H4 (cell line): ENCODE data around the gene PFN3. TPM values are rescaled to one million over a fixed set of nuclear protein-coding genes. Genes with fewer than 3 reads are reported as not detected.

Experiments used
- DNase-seq: peaks from one replicate; pipeline ENCODE4 v3.0.0-alpha.2; 2015; ENCODE audit warnings: low spot score
- total RNA-seq: library from RNA; depleted of rRNA; stranded (reverse); fragments of >200 nt; shearing (Covaris generic); gene quantifications from 2 replicates; pipeline ENCODE4 v1.2.3, GENCODE V29; 2014; rRNA removed

Gene PFN3, protein sequence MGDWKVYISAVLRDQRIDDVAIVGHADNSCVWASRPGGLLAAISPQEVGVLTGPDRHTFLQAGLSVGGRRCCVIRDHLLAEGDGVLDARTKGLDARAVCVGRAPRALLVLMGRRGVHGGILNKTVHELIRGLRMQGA
- not detected in 2 replicates for total RNA-seq

GRCh38 chr5:177399997-177400868 is at the start of gene PFN3:
TSS of gene PFN3 (minus strand) at chr5:177400661. CDS start at chr5:177400576, 85 bp downstream.
- DNase-seq, result no peak

- no peak for DNase-seq
These were observed 48.9 kb upstream of the PFN3 start for GRCh38 chr5:177449140-177450061.

DNA sequence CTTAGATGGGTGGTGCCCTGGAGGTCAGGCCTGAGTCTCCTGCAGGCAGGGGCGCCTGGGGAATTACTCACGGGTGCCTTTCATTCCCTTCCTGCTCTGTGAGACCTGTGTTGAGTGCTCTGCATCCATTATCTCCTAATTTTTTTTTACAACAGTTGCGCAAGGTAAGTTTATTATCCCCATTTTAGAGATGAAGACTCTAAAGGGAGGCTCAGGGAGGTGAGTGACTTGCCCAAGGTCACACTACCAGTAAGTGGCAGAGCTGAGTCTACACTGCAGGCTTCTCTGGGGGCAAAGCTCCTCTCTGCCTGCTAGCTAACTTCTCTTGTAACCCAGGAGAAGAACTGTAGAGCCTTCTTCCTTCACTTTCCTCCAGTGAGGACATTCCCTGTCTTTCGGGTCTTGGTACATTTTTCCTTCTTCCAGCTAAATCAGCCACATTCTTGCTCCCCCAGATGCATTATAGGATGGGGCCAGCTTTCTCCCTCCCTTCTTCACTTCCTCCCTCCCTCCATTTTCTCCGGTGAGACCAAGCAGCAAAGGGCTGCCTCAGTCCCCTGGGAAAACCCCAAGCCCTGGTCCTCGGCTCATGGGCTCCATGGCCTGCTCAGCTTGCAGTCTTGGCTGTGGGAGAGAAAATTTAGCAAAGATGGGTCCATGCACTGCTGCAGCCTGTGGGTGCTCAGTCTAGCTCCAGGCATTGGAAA is 47.9 kb upstream of the PFN3 start:
- no peak for DNase-seq

GRCh38 chr5:177447611-177448243 is 47.3 kb upstream of the PFN3 start:
- DNase-seq, result peak; percentile 99

DNA sequence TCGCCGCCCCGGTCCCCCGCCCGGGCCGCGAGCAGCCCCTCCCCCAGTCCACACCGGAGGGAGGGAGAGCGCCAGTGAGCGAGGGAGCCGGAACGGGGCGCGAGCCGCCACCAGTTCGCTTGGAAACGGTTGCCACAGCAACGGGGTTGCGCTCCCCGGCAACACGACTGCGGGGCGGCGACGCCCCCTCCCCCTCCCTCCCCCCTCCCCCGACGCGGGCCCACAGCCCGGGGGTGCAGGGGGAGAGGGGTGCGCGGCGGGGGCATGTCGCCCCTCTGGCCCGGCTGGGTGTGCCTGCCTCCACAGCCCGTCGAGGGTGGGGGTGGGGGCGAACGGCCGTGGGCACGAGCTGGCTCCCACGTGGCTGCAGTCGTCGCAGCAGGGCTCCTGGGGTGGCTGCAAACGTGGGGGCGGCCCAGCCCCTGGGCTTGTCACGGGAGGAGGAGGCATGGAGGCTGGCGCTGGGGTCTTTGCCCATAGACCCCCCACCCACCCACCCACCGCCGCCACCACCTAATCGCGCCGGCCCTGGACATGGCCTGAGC is 46.7 kb upstream of the PFN3 start:
- DNase-seq, result peak; percentile 86

DNA sequence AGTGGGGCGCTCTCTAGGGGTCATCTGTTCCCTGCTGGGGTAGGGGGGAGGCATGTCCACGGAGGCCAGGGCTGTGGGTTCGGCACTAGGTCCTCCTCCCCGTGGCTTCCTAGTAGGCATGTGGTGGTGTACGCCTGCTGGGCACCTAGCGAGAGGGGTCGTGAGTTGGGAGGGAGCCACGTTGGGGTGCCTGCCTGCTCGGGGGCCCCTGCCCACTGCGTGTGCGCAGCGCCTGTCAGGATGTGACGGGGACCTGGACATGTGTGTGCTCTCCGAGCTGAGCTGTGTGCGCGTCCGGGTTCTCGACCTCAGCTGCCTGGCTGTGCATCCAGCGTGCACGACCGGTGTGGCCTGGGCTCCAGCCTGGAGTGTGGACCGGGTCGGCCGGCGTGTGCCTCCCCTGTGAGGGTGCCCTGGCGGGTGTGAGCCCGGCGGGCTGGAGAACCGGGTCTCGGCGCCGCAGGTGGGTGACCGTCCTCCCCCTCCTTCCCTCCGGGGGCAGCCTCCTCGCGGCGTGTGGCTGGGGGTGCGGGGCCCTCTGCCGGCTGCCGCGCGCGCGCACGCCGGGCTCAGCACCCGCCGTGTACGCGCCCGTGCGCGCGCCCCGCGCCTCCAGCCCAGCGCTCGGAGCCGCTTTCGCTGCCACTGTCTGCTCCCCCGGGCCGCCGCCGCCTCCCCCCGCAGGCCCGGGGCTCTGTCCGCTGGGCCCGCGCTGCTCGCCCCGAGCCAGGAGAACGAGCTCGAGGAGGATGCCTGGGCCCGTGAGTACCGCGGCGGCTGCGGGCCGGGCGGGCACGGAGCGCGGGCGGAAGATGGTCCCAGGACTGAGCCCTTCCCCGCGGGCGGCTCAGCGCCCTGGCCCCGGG is 46.0 kb upstream of the PFN3 start, which contains the start of gene PRR7:
TSS of gene PRR7 (plus strand) at position 615 of the 866 bp plus-strand sequence. CDS start 8,254 bp downstream, outside the sequence.
- peak; percentile 68 for DNase-seq

GRCh38 chr5:177445917-177446199 is 45.4 kb upstream of the PFN3 start:
- DNase-seq, result no peak

GRCh38 chr5:177445052-177445916 is 44.8 kb upstream of the PFN3 start:
- no peak for DNase-seq

DNA sequence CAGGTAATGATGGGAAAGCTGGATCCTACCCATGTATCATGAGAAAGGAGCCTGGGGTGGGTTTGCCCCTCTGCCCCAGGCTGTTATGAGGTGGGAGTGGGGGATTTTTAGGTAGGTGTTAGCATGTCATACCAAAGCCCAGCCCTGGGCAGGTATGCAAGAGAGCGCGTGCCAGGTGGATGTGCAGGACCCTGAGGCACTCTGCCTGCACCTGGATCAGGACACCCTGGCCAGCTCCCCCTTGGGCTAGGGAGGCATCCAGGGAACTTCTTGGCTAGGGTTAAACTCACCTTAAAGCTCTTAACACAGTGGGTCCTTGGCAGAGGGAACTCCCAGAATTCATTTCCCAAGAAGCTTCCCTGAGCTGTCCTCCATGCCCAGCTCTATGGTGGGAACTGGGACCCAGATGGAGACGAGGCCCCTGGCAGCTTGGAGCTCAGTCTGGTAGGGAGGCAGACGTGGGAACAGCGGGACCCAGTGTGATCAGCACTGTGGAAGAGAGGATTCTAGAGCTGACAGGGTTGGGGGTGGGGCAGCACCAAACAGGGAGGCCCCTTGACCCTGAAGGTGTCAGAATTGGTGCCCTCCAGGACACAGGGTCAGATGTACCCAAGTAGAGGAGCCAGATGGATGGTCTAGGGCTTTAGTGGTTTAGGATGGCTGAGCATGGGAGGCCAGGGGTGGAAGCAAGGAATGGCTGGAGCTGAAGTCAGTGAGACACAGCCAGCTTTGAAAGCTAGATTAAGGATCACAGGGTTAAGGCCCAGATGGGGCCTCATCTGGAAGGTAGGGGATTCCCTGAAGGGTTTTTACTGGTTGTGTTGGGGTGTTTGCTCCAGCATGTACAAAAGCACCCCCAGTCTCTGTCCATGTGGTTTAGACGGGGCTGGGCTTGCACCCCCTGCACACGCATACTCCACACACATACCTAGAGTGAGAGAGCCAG is 43.9 kb upstream of the PFN3 start:
- DNase-seq, result no peak

GRCh38 chr5:177443144-177443983 is 42.9 kb upstream of the PFN3 start:
- DNase-seq, result no peak

GRCh38 chr5:177442066-177442826 is 41.8 kb upstream of the PFN3 start:
- no peak for DNase-seq

DNA sequence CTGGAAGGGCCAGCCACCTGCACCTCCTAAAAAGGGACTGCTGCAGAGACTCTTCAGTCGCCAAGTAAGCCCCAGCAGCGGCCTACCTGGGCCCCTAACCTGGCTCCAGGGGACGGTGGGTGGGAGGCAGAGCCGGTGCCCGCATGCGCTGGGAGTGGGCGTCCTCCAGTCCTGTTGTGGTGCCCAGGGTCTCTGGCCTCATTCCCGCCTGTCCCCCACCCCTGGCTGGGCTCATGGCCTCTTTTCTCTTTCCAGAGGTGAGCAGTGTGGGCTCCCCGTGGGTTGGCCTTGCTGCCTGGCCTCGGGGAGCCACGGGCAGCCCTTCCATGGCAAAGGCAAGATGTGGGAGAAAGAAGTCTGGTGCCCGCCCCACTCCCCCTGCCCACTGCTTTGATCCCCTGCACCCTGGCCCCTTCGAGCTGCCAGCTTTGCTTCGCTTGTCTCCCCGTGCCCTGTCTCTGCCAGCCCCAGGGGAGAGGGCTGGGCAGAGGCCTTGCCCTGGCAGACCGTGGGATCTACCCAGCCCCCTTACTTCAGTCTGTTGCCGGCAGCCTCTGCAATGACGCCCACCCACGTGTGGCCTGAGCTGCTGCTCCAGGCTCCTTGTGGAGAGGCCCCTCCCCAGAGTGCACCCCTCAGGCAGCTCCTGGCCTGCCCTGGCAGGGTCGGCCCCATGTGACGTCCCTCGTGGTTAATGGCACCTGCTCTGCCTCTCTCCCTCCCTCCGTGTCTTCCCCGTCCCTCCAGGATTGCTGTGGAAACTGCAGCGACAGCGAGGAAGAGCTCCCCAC is 40.7 kb upstream of the PFN3 start:
- no peak for DNase-seq

- no peak for DNase-seq
These were observed 39.9 kb upstream of the PFN3 start for GRCh38 chr5:177440211-177440989.

DNA sequence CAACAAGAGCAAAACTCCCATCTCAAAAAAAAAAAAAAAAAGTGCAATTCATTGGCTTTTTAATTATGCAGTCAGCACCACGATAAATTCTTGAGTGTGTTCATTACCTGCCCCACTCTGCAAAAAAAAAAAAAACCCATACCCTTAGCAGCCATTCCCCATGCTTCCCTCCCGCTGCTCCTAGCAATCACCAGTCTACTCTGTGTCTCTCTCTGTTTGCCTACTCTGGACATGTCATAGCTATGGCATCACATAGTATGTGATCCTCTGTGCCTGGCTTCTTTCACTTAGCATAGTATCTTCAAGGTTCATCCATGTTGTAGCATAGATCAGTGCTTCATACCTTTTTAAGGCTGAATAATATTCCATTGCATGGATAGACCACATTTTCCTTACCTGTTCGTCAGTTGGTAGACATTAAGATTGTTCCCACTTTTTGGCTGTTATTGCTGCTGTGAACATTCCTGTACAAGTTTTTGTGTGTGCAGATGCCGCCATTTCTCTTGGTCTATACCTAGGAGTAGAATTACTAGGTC is 39.1 kb upstream of the PFN3 start:
- no peak for DNase-seq
